Activated B cell treated with CpG ODN at 0.5 μM for 24 hours (primary cell): ENCODE results near the gene FAM163A. TPM values are rescaled to one million over a fixed set of nuclear protein-coding genes. Genes with fewer than 3 reads are reported as not detected.

Experiments
- ATAC-seq: fragments of 200-7000 bp; cut with Tn5 transposase; one replicate; pipeline ENCODE4 v1.10.0; 2021; ENCODE audit warnings: low read depth, mild to moderate bottlenecking, moderate library complexity
- CTCF ChIA-PET: fragments of 350-600 bp; sonication (Branson Sonifier 250); formaldehyde crosslinking; loops from one replicate; lab custom pipeline; 2021; ENCODE audit warnings: antibody characterized with exemption; lab: Charles Lee
- POLR2A ChIA-PET: fragments of 350-600 bp; sonication (Branson Sonifier 250); formaldehyde crosslinking; loops from one replicate; lab custom pipeline; 2021; ENCODE audit warnings: antibody characterized with exemption; lab: Charles Lee
- DNase-seq: peaks from one replicate; pipeline ENCODE4 v3.0.0; 2022
- H3K27ac Mint-ChIP-seq: one replicate; pipeline ENCODE4 v1.8.0; 2020; ENCODE audit warnings: mixed read lengths
- H3K27me3 Mint-ChIP-seq: one replicate; pipeline ENCODE4 v1.8.0; 2021; ENCODE audit warnings: mixed read lengths
- H3K36me3 Mint-ChIP-seq: one replicate; pipeline ENCODE4 v1.8.0; 2021; ENCODE audit warnings: low read depth, mixed read lengths
- H3K4me1 Mint-ChIP-seq: one replicate; pipeline ENCODE4 v1.8.0; 2021; ENCODE audit warnings: mixed read lengths
- H3K4me3 Mint-ChIP-seq: one replicate; pipeline ENCODE4 v1.8.0; 2020; ENCODE audit warnings: mild to moderate bottlenecking, mixed read lengths
- H3K9me3 Mint-ChIP-seq: one replicate; pipeline ENCODE4 v1.8.0; 2020; ENCODE audit warnings: mixed read lengths
- intact Hi-C: fragments of 100-400 bp; cut with micrococcal nuclease; formaldehyde crosslinking; loops from one replicate; pipeline ENCODE4 v1.15.1; 2024
- total RNA-seq: library from RNA; stranded (reverse); gene quantifications from 2 replicates; pipeline ENCODE4 v1.2.3, GENCODE V29; 2022
- TF ChIP-seq, protein P1 (sequence below): fragments of 200-600 bp; IDR thresholded peaks from one replicate; pipeline ENCODE4 v1.8.0; 2022; ENCODE audit warnings: antibody characterized with exemption, mild to moderate bottlenecking

The FAM163A gene
- total RNA-seq, 1 donor from 2014 or later, result not detected

DNA sequence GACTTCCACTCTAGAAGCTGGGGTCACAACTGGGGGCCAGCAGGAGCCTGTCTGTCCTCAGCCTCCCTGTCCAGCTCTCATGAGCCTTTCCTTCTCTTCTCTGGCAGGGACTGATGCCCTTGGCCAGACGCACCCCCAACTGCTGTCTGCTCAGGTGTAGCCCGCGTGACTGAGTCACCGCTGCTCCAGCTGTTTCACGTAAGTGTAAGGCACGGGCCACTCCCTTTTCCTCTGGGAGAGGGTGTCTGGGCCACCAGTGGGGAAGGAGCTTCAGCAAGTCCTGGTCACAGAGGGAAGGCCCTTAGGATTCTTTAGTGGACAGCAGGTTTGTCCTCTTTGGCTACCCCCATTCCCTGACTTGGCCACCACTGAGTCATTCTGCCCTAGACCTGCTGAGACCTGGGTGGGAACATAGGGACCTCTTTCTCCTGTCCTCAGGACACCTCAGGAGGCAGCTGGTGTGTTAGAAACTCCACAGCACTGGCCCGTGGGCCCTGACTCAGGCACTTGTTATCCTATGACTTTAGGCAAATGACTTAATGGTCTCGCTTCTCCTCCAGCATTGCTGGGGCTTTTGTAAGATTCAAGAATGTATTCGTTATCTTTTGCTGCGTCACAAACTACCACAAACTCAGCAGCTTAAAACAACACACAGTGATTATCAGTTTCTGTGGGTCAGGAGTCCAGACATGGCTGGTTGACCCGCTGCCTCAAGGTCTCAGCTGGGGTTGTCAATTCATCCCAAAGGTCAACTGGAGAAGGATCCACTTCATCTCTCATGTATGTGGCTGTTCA is 64.8 kb downstream of the FAM163A start:
- H3K4me1 Mint-ChIP-seq, result peaks cover 2% of the 10 kb centered on the region
- CTCF ChIA-PET, result interaction anchor here (1.1 to 1.4 kb wide), 2 partner anchors 10 to 371 kb away, joined by 3 to 5 read pairs; no protein-coding TSS in a partner anchor
- H3K36me3 Mint-ChIP-seq, result no peaks in the 10 kb centered on the region
- DNase-seq, result no peak
- TF ChIP-seq, protein P1, sequence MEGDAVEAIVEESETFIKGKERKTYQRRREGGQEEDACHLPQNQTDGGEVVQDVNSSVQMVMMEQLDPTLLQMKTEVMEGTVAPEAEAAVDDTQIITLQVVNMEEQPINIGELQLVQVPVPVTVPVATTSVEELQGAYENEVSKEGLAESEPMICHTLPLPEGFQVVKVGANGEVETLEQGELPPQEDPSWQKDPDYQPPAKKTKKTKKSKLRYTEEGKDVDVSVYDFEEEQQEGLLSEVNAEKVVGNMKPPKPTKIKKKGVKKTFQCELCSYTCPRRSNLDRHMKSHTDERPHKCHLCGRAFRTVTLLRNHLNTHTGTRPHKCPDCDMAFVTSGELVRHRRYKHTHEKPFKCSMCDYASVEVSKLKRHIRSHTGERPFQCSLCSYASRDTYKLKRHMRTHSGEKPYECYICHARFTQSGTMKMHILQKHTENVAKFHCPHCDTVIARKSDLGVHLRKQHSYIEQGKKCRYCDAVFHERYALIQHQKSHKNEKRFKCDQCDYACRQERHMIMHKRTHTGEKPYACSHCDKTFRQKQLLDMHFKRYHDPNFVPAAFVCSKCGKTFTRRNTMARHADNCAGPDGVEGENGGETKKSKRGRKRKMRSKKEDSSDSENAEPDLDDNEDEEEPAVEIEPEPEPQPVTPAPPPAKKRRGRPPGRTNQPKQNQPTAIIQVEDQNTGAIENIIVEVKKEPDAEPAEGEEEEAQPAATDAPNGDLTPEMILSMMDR, result no peak
- H3K9me3 Mint-ChIP-seq, result no peaks in the 10 kb centered on the region
- H3K27me3 Mint-ChIP-seq, result peaks cover 29% of the 10 kb centered on the region
- H3K27ac Mint-ChIP-seq, result no peak overlapping the region
- no peak for ATAC-seq
- POLR2A ChIA-PET, result no interaction called here
- intact Hi-C loops, result loop anchor here (2.0 kb wide), 1 partner anchor 1497 kb away; no protein-coding TSS in a partner anchor
- no peak overlapping the region for H3K4me3 Mint-ChIP-seq

- peaks cover 2% of the 10 kb centered on the region for H3K4me1 Mint-ChIP-seq
- peaks cover 29% of the 10 kb centered on the region for H3K27me3 Mint-ChIP-seq
- ChIA-PET CTCF (interaction anchor here (1.1 to 3.5 kb wide), 7 partner anchors 10 to 728 kb away, joined by 3 to 60 read pairs (median 19); partner anchors contain the start of gene TOR3A), POLR2A (no interaction called here)
- no peak for ATAC-seq
- no peak overlapping the region for H3K4me3 Mint-ChIP-seq
- TF ChIP-seq, protein P1, result no peak
- no peaks in the 10 kb centered on the region for H3K36me3 Mint-ChIP-seq
- no peak for DNase-seq
- intact Hi-C loops, result loop anchor here (2.0 kb wide), 1 partner anchor 1498 kb away; no protein-coding TSS in a partner anchor
- no peak overlapping the region for H3K27ac Mint-ChIP-seq
- H3K9me3 Mint-ChIP-seq, result no peaks in the 10 kb centered on the region
These were observed 65.4 kb downstream of the FAM163A start for GRCh38 chr1:179808503-179808902.

DNA sequence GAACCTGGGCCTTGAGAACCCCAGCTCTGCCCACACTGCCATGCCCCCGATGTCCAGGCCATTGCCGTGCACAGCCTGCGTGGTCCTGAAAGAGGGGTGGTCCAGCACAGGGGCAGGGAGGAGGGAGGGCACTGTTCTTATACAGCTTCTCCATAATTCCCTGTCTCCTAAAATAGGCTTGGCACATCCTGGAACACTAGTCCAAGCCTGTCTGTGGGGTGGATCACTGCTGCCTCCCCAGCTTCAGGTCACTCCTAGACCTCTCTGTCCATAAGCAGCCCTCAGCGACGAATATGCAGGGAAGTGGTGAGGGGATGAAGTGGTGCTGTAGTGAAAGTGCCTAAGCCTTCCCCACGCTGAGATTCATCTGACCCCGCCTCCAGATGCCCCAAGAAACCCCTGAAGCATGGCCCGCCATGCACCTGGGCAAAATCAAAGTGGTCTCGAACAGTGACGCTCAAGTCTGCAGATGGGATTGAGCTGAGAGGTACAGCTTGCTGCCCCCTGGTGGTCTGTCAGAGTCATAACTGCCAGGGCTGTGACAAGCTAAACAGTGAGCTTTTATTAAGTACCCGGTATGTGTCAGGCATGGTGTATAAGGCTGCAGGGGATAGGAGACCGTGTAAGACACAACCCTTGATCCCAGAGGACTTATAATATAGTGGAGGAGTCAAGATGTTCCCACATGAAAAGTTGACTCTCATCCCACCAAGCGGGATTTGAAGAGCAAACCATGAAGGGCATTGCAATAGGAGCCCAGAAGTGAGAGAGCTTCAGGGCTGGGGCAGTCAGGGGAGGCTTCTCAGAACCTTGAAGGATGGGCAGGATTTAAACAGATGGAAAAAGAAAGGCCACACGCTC is 66.6 kb downstream of the FAM163A start:
- CTCF ChIA-PET, result interaction anchor here (0.6 to 3.5 kb wide), 26 partner anchors 9 to 1510 kb away, joined by 3 to 60 read pairs (median 4); partner anchors contain the start of gene TOR3A
- H3K27ac Mint-ChIP-seq, result no peak overlapping the region
- POLR2A ChIA-PET, result interaction anchor here (0.5 kb wide), 1 partner anchor 777 kb away, joined by 8 read pairs; no protein-coding TSS in a partner anchor
- no peak overlapping the region for H3K4me3 Mint-ChIP-seq
- DNase-seq (peak; percentile 47), ATAC-seq (peak; percentile 78)
- H3K4me1 Mint-ChIP-seq, result peaks cover 11% of the 10 kb centered on the region
- intact Hi-C loops, result loop anchor here (1.0 to 5.0 kb wide), 4 partner anchors 103 to 1499 kb away; no protein-coding TSS in a partner anchor
- TF ChIP-seq, protein P1, result no peak
- no peaks in the 10 kb centered on the region for H3K9me3 Mint-ChIP-seq
- peaks cover 23% of the 10 kb centered on the region for H3K27me3 Mint-ChIP-seq
- no peaks in the 10 kb centered on the region for H3K36me3 Mint-ChIP-seq

DNA sequence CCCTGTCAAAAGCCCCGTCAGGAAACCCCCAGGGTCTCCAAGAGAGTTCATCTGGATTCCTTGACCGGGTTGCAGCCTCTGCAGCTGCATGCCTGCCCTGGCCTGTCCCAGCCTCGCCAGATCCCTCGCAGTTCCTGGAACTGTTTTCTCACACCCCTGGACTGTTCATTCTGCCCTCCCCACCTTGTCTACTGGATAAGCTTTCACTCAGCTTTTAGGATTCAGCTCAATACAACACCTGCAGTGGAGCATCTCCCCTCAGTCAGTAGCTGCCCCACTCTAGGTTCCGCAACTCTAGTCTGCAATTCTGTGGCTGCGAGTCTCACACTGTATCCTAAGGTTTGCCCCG is 67.2 kb downstream of the FAM163A start:
- DNase-seq, result no peak
- POLR2A ChIA-PET, result no interaction called here
- Mint-ChIP-seq H3K27me3 (peaks cover 23% of the 10 kb centered on the region), H3K27ac (no peak overlapping the region), H3K4me1 (peaks cover 17% of the 10 kb centered on the region), H3K9me3 (no peaks in the 10 kb centered on the region), H3K36me3 (peaks cover 3% of the 10 kb centered on the region), H3K4me3 (no peak overlapping the region)
- intact Hi-C loops, result loop anchor here (1.0 to 5.0 kb wide), 2 partner anchors 208 to 369 kb away; no protein-coding TSS in a partner anchor
- no peak for ATAC-seq
- TF ChIP-seq, protein P1, result no peak
- CTCF ChIA-PET, result interaction anchor here (0.6 to 3.5 kb wide), 21 partner anchors 9 to 1510 kb away, joined by 3 to 60 read pairs (median 5); partner anchors contain the start of gene TOR3A
